Activated T-helper 9 cell treated with anti-CD3 and anti-CD28 coated beads, Interleukin-2, amount 50 U/mL, for 16 hours (primary cell): ENCODE measurements around the gene PUS7L.
"Not testable (repeated sequence)": the region's sequence is repeated elsewhere in the genome, so short reads cannot be mapped to it uniquely, and the experiment has no call there.

Experiments
- DNase-seq: peaks from one replicate; pipeline ENCODE4 v3.0.0-alpha.2; 2020; ENCODE audit warnings: low read depth

The PUS7L gene

GRCh38 chr12:43758728-43759563, at the start of gene PUS7L, which contains the start of gene IRAK4:
PUS7L (minus strand) TSS chr12:43758790; CDS start chr12:43755245, 3,545 bp downstream.
IRAK4 (plus strand) TSS chr12:43758951; CDS start chr12:43768112, 9,161 bp downstream.
- peak; percentile 92 for DNase-seq

- no peak for DNase-seq
These were observed 48.8 kb upstream of the PUS7L start for GRCh38 chr12:43807386-43807785.

GRCh38 chr12:43806737-43807072, 48.1 kb upstream of the PUS7L start:
- no peak for DNase-seq

GRCh38 chr12:43805860-43806736, 47.5 kb upstream of the PUS7L start, which contains the start of gene TWF1:
TWF1 (minus strand) TSS chr12:43806317; CDS start chr12:43806245, 72 bp downstream.
- DNase-seq, result peak; percentile 82

- DNase-seq, result no peak
These were observed 46.7 kb upstream of the PUS7L start for GRCh38 chr12:43805149-43805859.

- no peak for DNase-seq
These were observed 39.1 kb upstream of the PUS7L start for GRCh38 chr12:43797561-43798217.

GRCh38 chr12:43795716-43796280, 37.2 kb upstream of the PUS7L start:
- no peak for DNase-seq

- no peak for DNase-seq
These were observed 31.4 kb upstream of the PUS7L start for GRCh38 chr12:43789941-43790340.

- no peak for DNase-seq
These were observed 28.5 kb upstream of the PUS7L start for GRCh38 chr12:43786899-43787693.

GRCh38 chr12:43776498-43776897, 17.9 kb upstream of the PUS7L start:
- no peak for DNase-seq

- no peak for DNase-seq
These were observed 7.7 kb upstream of the PUS7L start for GRCh38 chr12:43766291-43766690.

GRCh38 chr12:43764528-43764927, 5.9 kb upstream of the PUS7L start:
- DNase-seq, result no peak

- DNase-seq, result no peak
These were observed 5.2 kb upstream of the PUS7L start for GRCh38 chr12:43763769-43764168.

GRCh38 chr12:43762596-43762995, 4.0 kb upstream of the PUS7L start:
- no peak for DNase-seq

GRCh38 chr12:43761500-43761899, 2.9 kb upstream of the PUS7L start:
- DNase-seq, result no peak

- DNase-seq, result no peak
These were observed 1.8 kb upstream of the PUS7L start for GRCh38 chr12:43760396-43760795.

- peak; percentile 7 for DNase-seq
These were observed 303 bp downstream of the PUS7L start for GRCh38 chr12:43758247-43758727.

GRCh38 chr12:43754015-43754414, 4.6 kb downstream of the PUS7L start:
- DNase-seq, result no peak

GRCh38 chr12:43751360-43751759, 7.2 kb downstream of the PUS7L start:
- DNase-seq, result not testable (repeated sequence)

GRCh38 chr12:43750814-43751213, 7.8 kb downstream of the PUS7L start:
- no peak for DNase-seq
